ENCODE data around the gene RNF43. TPM values are rescaled to one million over a fixed set of nuclear protein-coding genes. Genes with fewer than 3 reads are reported as not detected.

The RNF43 gene
- total and polyA plus RNA-seq, 2 of the 13 experiments (the other 11 are each of a cell fraction or from before 2014, with no cell fraction given), result 31.0 to 53.4 TPM

GRCh38 chr17:58391302-58391984 is 25.9 kb downstream of the RNF43 start (continued):
- TF ChIP-seq, protein P1, sequence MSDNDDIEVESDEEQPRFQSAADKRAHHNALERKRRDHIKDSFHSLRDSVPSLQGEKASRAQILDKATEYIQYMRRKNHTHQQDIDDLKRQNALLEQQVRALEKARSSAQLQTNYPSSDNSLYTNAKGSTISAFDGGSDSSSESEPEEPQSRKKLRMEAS (IDR thresholded peaks at IDR 0.05), result peak; percentile 73; the same call in 1 of the 2 replicates
- TF ChIP-seq KDM3A (CRISPR knock-in tag; IDR thresholded peaks at IDR 0.05; ENCODE audit: low read depth) (peak; percentile 95; the same call in 1 of the 2 replicates), SMAD3 (CRISPR knock-in tag; IDR thresholded peaks at IDR 0.05) (peak; percentile 100), CENPT (CRISPR knock-in tag; IDR thresholded peaks at IDR 0.05; ENCODE audit: low read depth) (no peak), ZNF124 (CRISPR knock-in tag; IDR thresholded peaks at IDR 0.05) (peak; percentile 97), ZNF564 (CRISPR knock-in tag; IDR thresholded peaks at IDR 0.05) (peak; percentile 89; the same call in 1 of the 2 replicates), CSRNP1 (CRISPR knock-in tag; IDR thresholded peaks at IDR 0.05) (peak; percentile 93), REL (CRISPR knock-in tag; conservative IDR thresholded peaks at IDR 0.05) (peak; percentile 55; the same call in 1 of the 2 replicates), RNF219 (CRISPR knock-in tag; IDR thresholded peaks at IDR 0.05) (peak; percentile 75; the same call in 1 of the 2 replicates), KAT8 (CRISPR knock-in tag; IDR thresholded peaks at IDR 0.05) (peak; percentile 88), JDP2 (CRISPR knock-in tag; IDR thresholded peaks at IDR 0.05; ENCODE audit: borderline replicate concordance) (peak; percentile 64; the same call in 1 of the 2 replicates), HMG20A (CRISPR knock-in tag; IDR thresholded peaks at IDR 0.05; ENCODE audit: borderline replicate concordance) (peak; percentile 100), KLF11 (CRISPR knock-in tag; IDR thresholded peaks at IDR 0.05) (peak; percentile 87), TSC22D2 (CRISPR knock-in tag; IDR thresholded peaks at IDR 0.05; ENCODE audit: borderline replicate concordance) (peak; percentile 98), ATF6 (CRISPR knock-in tag; conservative IDR thresholded peaks at IDR 0.05) (peak; percentile 71; the same call in 1 of the 2 replicates), FOXC1 (CRISPR knock-in tag; IDR thresholded peaks at IDR 0.05; ENCODE audit: borderline replicate concordance) (peak; percentile 85; the same call in 1 of the 2 replicates), ZNF792 (CRISPR knock-in tag; IDR thresholded peaks at IDR 0.05) (peak; percentile 94)
- TF ChIP-seq, protein P2, sequence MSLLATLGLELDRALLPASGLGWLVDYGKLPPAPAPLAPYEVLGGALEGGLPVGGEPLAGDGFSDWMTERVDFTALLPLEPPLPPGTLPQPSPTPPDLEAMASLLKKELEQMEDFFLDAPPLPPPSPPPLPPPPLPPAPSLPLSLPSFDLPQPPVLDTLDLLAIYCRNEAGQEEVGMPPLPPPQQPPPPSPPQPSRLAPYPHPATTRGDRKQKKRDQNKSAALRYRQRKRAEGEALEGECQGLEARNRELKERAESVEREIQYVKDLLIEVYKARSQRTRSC (CRISPR knock-in tag; IDR thresholded peaks at IDR 0.05; ENCODE audit: low read depth), result 0 out of 2 replicates have a peak, but pooled peaks have one; percentile 56
- TF ChIP-seq, protein P3, sequence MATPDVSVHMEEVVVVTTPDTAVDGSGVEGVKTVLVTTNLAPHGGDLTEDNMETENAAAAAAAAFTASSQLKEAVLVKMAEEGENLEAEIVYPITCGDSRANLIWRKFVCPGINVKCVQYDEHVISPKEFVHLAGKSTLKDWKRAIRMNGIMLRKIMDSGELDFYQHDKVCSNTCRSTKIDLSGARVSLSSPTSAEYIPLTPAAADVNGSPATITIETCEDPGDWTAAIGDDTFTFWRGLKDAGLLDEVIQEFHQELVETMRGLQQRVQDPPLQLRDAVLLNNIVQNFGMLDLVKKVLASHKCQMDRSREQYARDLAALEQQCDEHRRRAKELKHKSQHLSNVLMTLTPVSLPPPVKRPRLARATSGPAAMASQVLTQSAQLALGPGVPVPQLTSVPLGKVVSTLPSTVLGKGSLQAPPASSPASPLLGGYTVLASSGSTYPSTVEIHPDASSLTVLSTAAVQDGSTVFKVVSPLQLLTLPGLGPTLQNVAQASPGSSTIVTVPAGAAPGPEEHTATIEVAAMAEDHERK (CRISPR knock-in tag; IDR thresholded peaks at IDR 0.05; ENCODE audit: low read depth), result no peak
- TF ChIP-seq, protein P4, sequence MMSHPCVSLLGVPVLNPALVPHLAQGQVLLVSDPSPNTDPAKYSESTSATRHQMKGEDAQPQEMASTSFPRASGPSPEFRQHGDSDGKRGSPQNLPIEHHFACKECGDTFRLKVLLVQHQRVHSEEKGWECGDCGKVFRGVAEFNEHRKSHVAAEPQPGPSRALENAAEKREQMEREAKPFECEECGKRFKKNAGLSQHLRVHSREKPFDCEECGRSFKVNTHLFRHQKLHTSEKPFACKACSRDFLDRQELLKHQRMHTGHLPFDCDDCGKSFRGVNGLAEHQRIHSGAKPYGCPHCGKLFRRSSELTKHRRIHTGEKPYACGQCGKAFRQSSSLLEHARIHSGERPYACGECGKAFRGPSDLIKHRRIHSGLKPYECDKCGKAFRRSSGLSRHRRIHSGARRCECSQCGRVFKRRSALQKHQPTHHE (CRISPR knock-in tag; IDR thresholded peaks at IDR 0.05; ENCODE audit: borderline replicate concordance), result peak; percentile 98; the same call in 1 of the 2 replicates
